GM18505 (cell line): ENCODE results near the gene RAB31.

Source experiments
- ATAC-seq: cut with Tn5 transposase; IDR thresholded peaks from one replicate; pipeline ENCODE4 v1.9.1; 2021; ENCODE audit not compliant: unreplicated experiment
- POLR2A ChIP-seq: IDR thresholded peaks from 4 replicates; pipeline ENCODE4 v1.6.1; 2011; ENCODE audit warnings: borderline replicate concordance; ENCODE audit not compliant: insufficient read depth, insufficient read length; ENCODE audit errors: extremely low read depth

RAB31 gene

DNA sequence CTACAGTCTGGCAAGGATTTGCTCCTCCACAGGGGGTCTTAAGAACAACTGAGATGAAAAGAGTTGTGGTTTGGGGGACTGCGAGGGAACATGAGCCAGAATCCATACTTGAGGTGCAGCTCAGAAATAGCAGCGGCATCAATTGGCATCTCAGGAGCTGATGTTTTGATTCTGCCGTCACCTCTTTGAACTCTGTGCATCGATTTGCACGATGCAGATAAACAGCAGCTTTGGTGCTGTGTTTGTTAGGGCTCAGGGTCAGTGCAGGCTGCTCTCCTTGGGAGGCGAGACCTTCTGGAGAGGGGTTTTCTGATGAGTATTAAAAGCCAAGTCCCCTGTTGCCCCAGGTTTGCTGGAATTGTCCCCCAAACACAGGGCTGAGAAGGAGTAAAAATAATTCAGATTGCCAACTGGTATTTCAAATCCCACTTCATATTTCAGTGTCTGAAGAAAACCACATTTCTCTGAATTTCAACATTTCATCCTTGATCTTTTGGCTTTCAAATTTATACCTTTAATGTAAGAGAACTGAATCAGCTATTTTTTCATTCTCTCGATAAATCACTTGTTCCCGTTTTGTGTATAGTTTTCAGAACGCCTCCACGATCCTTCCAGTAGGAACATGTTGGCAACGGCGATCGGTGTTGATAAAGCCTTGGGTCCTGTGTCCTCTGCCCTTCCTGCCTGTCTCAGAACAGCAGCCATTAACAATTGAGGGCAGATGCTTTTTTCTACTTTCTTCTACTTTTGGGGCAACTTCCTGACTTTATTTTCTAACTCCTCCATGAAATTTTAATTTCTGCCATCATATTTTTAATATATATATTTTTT, 65.0 kb downstream of the RAB31 start:
- no peak for TF ChIP-seq POLR2A

DNA sequence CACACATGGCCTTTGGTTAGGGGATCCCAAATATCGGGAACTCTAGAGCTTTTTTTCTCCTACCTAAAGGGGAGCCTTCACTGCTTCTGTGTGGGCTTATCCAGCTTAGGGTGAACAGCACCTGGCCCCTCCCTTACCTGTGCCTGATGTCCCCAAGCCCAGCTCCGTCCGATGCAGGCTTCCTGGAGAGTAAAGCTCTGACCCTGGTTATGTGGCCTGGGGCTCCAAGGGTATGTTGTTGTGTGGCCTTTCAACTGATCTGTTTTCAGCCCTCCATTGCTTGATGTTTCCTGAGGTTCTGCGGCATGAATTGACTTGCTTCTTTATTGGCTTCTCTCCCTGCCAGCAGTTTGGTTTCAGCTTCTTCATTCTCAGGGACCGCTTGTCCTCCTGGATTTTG, 66.0 kb downstream of the RAB31 start:
- ATAC-seq, result no peak
- TF ChIP-seq POLR2A, result no peak

More for the DNA sequence above, 65.0 kb downstream of the RAB31 start:
- ATAC-seq, result no peak

DNA sequence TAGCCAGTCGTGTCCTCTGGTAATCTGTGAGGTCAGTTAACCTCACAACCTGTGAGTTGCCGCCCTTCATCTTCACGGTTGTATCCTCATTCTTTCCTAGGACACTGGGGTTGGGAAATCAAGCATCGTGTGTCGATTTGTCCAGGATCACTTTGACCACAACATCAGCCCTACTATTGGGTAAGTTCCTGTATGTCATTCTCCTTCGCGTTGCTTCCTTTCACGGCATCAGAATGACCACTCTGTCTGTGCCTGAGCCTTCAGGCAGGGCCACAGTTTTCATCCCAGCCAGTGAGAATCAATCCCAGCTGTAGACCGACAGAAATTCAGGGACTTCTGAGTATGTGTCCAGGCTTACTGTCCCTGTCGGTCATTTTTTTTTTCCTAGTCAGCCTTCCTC, 67.1 kb downstream of the RAB31 start:
- no peak for ATAC-seq
- no peak for TF ChIP-seq POLR2A

DNA sequence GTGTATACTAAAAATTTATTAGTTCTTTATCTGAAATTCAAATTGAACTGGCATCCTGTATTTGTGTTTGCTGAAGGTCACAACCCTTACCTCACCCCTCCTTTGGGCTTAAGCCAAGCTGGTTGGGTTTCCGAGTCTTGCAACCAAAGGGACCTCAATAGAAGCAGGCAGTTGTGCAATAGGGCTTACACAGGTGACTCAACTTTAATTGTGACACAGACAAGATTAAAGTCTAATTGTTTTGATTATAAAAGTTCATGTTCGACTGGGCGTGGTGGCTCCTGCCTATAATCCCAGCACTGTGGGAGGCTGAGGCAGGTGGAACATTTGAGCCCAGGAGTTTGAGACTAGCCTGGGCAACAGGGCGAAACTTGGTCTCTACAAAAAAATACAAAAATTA, 71.5 kb downstream of the RAB31 start:
- TF ChIP-seq POLR2A, result no peak

DNA sequence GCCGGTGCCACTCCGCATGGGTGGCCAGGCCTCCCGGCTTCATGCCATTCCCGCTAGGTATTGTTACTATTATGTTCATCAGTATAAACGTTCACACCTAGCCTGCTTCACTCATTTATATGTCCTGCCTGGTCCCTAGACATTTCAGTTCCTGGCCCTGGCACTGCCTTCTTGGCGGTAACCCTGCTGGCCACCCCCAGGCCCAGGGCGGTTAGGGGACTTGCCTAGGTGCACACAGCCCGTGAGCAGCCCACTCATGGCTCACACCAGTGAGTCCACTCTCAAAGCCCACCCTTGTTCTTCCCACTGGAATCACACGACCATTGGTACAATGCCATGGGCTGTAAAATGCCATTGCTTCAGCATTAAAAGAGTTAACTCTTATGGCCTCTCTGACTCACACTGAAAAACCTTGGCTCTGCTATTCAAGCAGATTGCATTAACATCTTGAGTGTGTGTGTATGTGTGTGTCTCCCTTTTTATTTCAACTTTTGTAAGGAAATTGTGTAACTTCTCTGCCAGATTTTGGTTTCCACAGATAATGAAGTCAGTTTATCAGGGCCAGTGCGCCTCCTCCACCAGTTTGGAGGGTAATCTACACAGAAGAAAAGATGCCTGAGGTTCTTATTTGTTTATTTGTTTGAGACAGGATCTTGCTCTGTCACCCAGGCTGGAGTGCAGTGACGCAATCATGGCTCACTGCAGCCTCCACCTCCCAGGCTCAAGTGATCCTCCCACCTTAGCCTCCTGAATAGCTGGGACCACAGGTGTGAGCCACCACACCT, 74.2 kb downstream of the RAB31 start:
- no peak for ATAC-seq
- no peak for TF ChIP-seq POLR2A

More for the DNA sequence above, 71.5 kb downstream of the RAB31 start:
- ATAC-seq, result no peak

DNA sequence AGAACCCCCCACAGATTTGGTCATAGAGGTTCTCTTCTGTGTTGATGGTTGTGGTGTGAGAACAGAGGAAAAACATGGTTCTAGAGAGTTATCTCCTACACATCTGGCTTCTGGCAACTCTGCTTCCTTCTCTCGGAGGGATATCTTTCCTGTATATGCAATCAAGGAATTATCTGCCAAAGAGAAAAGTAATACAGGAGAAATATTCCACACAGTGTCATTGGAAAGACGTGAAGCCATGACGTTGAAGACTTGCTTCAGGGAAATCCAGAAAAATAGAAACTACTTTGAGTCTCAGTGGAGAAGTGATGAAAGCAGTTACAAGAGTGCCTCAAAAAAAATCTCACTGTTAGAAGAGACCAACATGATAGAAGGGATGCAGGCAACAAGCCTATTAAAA, 78.5 kb downstream of the RAB31 start:
- TF ChIP-seq POLR2A, result no peak
- ATAC-seq, result no peak

DNA sequence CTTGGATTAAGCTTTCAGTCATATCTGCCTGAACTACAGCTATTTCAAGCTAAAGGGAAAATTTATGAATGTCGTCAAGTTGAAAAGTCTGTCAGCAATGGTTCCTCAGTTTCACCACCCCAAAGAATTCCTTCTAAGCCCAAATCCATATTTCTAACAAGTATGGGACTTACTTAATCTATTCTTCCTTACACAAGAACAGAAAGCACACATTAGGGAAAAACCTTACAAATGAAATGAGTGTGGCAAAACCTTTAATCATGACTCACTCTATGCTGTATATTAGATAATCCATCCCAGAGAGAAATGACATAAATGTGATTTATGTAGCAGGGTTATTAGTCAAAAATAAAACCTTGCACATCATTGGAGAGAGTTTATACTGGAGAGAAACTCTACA, 78.9 kb downstream of the RAB31 start:
- no peak for TF ChIP-seq POLR2A
- no peak for ATAC-seq

DNA sequence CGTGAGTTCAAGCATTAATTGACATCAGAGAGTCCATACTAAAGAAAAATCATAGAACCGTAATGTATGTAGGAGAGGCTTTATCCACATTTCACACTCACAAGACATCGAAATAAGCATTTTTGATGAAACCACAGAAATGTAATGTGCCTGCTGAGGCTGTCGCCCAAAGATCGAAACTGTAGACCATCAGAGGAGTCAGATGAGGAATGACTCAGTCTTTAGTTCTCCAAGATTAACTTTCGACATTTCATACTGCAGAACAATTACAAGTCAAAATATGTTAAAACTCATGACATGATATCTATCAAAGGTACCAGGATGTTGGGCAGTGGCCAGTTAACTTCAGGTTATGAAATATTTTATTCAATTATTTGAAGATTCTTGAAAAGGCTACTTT, 79.6 kb downstream of the RAB31 start:
- ATAC-seq, result no peak
- no peak for TF ChIP-seq POLR2A

DNA sequence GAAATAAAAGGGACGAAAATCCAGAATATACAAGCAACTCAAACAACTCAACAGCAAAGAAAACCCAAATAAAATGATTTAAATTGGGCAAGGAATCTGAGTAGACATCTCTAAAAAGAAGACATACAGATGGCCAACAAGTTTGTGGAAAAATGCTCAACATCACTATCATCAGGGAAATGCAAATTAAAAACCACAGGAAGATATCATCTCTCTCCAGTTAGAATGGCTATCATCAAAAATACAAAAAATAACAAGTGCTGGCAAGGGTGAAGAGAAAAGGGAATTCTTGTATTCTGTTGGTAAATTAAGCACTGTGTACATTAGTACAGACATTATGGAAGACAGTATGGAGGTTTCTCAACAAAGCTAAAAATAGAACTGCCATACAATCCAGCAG, 80.0 kb downstream of the RAB31 start:
- ATAC-seq, result no peak
- TF ChIP-seq POLR2A, result no peak

DNA sequence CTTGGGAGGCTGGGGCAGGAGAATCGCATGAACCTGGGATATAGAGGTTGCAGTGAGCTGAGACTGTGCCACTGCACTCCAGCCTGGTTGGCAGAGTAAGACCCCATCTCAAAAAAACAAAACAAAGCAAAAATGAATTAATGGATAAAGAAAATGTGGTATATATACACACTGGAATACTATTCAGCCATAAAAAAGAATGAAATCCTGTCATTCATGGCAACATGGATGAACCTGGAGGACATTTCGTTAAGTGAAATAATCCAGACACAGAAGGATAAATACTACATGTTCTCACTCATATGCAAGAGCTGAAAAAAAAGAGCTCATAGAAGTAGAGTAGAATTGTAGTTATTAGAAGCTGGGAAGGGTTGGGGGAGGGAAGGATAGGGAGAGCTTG, 80.8 kb downstream of the RAB31 start:
- ATAC-seq, result no peak
- TF ChIP-seq POLR2A, result no peak

DNA sequence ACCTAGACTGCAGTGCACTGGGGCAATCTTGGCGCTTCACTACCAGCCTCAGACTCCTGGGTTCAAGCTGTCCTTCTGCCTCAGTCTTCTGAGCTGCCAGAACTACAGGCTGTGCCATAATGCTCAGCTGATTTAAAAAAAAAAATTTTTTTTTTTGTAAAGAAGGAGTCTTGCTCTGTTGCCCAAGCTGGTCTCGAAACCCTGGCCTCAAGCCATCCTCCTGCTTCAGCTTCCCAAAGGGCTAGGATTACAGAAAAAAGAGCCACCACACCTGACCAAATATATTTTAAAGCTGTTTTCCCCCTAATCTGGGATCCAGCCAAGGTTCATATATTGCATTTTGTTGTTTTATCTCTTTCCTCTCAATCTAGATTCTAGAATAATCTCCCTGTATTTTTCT, 82.2 kb downstream of the RAB31 start:
- no peak for ATAC-seq
- TF ChIP-seq POLR2A, result no peak

DNA sequence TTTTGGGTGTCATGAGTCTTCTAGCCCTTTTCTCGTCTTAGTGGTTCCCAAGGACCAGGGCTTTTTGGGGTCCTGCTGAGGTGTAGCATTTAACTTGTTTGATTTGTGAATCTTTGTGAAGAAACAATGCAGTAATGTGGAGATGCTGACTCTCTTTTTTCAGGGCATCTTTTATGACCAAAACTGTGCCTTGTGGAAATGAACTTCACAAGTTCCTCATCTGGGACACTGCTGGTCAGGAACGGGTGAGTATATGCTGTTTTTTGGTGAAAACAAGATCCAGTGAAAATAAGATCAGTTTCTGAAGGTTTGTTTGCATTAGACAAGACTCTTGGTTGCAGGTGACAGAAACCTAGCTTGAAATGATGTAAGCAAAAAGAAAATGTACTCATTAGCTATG, 83.9 kb downstream of the RAB31 start:
- no peak for TF ChIP-seq POLR2A
- ATAC-seq, result no peak

DNA sequence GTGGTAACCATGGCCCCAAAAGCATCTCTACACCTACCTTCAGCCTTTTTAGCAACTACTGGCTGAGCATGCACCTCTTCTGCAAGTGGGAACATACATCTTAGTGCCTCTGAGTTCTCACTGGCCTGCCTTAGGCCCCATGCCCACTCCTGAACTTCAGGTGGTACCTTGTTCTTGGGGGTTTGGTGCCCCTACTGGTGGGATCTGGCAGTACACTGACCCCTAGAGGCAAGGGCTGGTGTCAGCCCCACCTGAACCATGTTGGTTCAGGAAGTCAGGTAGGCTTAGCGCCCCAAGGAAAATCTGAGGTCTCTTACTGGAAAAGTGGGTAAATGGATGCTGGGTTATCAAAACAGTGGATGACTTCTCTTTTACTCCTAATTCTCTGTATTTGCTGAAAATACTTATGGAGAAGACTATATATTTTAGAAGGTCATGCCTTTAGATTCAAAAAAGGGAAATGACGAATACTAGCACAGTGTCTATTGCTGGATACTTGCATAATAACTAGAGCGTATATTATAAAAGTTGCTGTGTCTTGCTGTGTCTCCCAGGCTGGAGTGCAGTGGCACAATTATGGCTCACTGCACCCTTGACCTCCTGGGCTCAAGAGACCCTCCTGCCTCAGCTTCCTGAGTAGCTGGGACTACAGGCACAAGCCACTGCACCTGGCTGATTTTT, 84.6 kb downstream of the RAB31 start:
- TF ChIP-seq POLR2A, result no peak
- no peak for ATAC-seq
